A673 (cell line): Measurements from ENCODE around the gene OSBP2.

Experiments used
- CTCF ChIP-seq: fragments of 300-800, 200-600 bp; sonication (generic); conservative IDR thresholded peaks from 2 replicates; pipeline ENCODE4 v1.5.1; 2017; ENCODE audit warnings: low read depth, mild to moderate bottlenecking, antibody characterized with exemption, low read length, moderate library complexity, mixed read lengths
- EZH2 ChIP-seq: fragments of 200-600 bp; sonication (generic); IDR thresholded peaks from 2 replicates; pipeline ENCODE4 v1.6.1; 2017; ENCODE audit warnings: borderline replicate concordance, low read depth, mild to moderate bottlenecking, mixed read lengths, antibody characterized with exemption, low read length; ENCODE audit not compliant: poor library complexity, severe bottlenecking

- TF ChIP-seq CTCF: no peak
- no peak for TF ChIP-seq EZH2
These were observed 238.0 kb downstream of the OSBP2 start for GRCh38 chr22:30932661-30933060.
